ENCODE measurements around the gene AREL1.

AREL1 gene

DNA sequence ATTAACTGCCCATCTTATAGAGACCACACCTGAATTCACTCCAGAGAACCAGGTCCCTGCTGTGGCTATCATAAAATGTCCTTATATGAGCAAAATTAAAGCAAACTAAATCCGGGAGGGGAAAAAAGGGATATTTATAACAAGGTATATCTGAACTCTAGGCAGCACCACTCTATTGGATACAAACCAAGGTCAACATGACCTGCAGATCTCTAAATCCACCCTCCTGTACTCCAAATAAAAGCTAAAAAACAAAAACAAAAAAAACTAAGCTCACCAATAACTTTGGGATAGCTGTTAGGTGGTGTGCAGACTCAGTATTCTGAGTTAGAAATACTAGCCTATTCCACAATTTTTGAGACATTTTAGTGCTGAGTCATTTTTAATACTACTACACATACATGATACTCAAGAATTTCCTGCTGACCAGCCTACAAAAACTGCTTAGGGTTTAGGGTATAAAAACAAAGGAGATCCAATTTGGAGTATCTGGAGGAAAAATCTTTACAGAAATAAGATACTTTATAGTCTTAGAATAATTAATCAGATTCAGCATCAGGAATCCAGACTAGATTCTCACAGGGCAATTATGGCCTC, 54.2 kb downstream of the AREL1 start:
- no peak for DNase-seq

DNA sequence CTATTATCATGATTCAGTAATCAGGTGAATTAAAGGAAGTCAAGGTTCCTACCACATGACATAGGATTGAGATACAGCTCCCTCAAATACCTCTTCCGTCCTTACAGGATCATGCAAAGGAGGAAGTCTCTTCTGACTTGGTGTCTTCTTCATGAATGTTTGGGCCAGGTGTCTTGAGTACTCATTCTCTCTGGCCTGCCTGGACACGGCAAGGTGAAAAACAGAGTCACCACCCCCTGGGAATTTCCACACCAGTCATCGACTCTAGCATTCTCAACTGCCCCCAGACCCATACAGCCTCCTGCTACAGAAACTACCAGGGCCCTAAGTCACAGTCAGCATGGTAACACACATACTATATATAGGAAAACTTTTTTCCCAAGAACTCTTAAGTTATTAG, 55.9 kb downstream of the AREL1 start:
- no peak for DNase-seq

DNA sequence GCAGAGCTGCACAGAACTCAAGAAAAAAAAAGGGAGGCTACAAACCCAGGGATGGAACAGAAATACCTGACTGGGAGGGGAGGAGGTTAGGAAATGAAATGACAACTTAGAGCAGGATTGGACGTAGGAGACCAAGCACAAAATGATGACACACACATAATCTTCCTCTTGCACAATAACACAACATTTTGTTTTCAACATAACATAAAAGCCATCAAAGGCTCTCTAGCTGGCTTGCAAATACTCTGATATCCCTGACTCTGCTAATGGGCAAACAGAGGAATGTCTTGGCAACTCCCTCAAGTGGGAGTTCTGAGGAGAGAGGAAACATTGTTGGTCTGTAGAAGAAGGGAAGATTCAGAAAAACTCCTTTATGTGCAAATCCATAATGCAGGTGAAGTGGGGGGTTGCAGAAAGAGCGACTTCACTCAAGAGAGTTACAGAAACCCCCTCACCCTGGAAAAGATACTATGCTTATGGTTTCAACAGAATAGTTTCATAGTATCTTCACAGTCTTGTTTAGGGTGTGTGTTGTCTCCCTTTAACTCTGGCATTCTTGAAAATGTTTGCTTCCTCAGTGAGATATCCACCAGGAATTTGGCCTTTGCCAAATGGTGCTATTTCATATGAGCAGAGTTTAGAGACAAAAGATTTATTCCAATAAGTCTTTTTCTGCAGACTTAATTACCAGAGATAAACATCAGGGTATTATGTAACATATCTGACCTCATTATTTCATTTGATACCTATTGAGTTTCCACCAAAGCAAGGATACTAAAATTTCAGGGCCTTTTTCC, 57.1 kb downstream of the AREL1 start:
- DNase-seq, result no peak

DNA sequence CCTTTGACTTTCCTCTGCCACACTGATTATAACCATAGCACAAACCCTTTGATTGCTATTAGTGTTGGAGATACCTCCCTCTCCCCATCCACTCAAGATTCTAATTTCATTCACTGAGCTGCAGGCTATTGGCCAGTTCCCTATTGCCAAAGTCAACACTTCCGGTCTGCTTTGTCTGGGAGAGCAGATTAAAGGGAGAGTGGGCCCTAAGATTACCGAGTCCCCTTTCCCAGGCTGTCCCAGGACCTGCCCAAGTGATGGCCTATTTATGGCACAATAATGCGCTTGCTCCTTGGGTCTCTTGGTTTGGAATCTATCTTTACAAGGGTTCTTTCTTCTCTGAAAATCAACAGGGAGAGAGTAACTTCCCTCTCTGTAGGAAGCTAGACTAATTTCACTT, 57.9 kb downstream of the AREL1 start:
- DNase-seq, result no peak

DNA sequence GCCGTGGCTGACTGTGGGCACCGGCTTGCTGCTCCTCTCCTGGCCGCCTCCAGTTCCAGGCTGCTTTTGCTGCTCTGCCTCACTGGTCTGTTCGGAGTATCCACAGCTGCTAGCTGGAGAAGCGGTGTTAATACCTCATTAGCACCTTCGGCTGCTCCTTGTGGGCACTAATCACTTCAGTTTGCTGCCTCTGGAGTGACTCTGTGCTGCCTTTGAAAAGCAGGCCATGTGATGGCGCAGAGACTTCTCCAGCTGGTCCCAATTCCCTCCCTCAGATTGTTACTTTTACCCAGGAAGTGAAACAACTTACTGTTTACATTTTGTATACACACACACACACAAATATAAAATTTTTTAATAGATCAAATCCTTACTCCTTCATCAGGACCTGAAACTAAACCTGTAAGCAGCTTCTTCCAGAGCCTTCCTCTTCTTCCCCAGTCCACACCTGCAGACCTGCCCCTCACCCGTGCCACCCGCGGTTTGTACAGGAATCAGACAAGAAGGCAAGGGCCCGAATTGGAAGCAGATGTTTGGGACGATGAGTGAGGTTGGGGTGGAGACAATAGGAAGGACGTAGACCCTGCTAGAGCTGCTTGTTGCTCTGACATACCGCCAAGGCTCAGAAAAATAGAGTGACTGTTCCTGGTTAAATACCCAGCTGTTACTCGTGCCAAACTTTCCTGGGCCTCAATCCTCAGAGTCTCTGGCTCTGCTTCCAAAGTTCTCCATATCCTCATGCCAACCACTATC, 59.3 kb downstream of the AREL1 start:
- DNase-seq, result no peak

DNA sequence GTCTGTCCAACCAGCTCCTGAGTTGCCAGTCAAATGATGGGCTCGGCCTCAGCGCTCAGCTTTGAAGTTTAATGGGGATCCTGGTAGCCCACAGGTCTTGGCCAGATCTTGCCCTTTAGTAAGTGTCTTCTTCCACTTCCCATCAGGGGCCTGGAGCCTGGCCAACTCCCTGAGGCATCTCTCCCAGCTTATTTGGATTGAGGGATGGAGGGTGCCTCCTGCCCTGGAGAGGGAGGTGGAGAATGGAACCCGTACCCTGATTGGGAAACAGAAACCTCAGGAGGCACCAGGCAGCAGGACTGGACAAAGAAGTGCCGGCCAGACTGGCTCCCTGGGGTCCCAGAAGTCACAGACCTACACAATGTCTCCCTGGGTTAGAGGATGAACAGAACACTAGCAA, 60.3 kb downstream of the AREL1 start:
- DNase-seq, result no peak

DNA sequence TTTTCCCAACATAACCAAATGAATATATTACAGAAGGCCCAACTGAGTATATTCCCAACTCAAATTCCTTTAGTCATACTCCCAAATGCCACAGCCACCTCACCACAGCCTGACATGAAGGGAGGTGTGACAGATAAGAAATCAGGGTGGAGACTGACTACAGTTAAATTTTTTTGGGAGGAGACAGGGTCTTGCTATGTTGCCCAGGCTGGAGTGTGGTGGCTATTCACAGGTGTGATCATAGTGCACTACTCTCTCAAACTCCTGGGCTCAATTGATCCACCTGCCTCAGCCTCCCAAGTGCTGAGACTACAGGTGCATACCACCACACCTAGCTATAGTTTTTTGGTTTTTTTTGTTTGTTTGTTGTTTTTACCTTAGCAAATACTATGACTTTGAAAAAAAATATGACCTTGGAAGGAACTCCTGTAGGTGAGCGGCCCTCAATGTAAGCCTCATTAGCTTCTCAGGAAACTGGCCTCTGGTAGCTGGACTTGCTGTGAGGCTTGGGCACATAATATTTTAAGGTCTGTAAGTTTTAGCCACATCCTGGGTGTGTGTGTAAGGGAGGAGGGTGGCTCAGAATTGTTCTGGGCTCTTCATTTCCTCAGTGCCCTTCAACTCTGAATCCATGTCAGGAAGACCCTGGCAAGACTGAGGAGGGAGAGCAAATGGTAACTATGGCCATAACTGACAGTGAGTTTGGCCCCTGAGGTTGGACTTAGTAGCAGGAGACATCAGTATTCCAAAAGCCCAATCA, 61.8 kb downstream of the AREL1 start:
- no peak for DNase-seq

DNA sequence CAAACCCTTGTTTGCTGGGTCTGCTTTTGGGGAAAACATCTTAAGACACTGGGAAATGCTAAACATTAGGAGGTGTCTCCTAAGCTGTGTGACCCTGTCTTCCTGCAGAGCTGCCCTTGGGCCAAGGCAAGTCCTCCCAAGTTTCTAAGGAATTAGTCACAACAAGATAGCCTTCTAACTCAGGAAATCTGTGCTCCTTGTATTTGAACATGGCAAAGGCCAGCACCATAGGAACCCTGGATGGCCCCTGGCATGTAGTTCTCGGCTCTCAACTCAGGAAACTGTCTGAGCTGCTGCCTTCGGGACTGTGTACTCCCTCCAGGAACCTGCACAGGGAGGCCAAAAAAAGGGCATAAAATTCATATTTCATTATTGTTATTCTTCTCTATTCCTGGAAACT, 63.2 kb downstream of the AREL1 start:
- DNase-seq, result no peak

DNA sequence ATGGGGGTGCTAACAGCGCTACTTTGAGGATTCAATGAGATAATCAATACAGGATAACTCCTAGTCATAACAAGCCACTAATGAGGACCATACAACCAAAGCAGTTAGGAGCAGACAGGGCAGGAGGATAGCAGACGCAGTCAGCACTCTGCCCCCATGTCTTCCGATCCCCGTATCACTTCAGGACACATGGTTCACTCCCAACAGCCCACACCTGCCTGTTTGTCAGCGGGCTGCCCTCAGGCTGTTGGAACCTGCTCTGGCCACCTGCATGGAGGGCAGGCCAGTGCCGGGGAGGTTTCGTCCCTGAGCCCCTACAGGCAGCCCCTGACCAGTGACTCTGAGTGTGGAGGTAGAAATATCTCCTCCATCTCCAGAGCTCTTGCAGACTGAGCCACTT, 63.7 kb downstream of the AREL1 start:
- no peak for DNase-seq

DNA sequence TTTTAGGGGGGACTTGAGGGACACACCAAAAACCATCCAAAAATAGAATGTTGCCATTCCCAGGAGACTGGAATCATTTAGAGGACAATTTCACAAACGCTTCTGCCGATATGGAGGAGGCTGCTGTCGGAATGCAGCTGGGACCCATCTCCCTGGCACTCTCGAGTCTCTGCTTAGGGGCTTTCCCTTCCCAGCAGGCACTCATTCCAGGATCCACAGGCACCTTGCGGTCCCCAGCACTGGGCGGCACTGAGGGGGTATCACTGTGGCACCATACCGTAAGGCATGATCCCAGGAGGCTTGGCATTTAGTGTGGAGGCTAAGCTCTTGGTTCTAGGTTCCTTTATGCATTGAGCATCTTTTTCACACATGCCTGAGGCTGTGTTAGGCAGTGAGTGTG, 64.3 kb downstream of the AREL1 start:
- no peak for DNase-seq

DNA sequence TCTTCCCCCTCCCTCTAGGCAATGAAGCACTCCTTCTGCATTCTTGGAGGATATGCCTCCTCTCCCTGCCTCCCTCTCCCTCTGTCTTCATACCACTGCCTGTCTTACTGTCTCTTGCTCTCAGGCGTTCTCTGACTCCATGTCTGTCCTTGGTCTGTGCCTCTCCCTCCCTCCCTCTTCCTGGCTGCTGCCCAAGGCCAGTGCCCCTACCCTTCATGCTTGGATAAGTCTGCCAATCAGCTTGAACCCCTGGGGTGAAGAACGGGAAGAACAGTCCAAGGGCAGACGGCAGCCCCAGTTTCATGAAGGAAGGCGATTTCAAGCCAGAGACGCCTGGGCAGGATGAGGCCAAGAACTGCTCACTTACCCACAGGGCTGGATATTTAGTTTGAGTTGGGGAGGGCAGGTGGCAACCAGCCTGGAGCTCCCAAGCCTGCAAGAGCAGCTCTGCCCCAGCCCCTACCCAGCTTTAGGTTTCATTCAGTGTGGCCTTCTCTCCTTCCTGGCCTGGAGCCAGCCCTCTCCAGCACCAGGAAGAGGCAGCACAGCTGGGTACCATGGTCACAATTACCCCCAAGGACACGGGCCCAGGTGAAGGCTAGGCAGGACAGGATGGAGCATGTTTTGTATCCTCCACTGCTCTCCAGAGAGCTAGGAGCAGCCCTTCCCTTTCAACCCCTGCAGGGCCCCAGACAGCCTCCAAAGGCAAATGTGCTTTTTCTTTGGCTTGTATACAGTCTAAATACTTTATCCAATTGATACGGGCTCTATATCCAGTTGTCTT, 65.0 kb downstream of the AREL1 start:
- no peak for DNase-seq

DNA sequence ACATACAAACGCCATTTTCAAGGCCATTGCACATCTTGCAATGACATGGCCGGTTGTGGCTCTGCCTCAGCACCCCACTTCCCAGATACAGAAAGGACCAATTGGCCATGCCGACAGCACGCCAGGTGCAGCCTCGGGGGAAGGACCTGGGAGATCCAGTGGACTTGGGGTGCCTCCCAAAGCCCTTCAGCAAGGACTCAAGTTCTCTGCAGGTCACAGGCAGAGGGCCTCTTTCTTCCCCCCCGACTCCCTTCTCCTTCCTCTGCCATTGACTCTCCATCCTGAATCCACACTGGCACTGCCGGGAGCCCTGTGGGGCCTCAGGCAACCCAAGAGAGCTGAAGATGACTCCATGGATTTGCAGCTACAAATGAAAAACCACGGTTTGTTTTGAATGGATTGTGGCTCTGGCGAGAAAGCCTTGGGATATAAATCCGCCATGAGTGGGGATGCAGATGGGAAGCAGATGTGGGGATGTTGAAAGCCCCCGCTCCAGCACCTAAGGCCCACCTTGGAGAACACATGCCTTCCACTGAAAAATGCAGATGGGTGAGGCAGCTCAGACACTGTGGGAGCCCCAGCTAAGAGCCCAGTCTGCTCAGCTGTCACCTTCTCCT, 65.7 kb downstream of the AREL1 start:
- no peak for DNase-seq

DNA sequence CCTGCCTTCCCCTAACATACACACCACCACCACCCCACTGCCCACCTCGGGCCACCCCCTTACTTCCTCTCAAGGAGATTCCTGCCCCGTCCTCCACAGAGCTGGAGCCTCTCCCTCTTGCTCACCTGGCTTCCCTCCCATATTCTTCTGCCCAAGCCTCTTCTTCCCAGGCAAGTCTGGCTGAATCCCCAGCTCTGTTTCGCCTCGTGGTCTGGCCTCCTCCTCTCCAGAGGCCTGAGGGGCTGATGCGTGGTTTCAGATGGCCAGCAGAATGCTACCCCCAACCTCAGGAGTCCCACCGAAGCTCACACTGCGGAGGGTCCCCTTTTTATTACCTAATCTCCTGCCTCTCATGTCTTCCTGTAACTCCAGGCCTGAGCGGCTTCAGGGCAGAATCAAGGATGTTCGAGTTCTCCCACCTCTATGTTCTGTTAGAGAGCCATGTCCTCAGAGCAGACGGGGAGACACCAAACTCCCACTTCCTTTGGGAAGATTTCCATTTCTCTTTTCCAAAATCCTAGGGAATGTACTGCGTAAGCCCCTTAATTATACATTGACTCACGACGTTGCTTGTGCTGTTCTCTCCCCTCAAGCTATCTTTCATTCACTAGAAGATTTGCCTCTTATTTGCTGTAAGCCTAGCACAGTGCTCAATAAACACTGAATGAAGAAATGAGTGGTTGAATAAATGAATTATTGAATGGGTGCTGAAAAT, 67.0 kb downstream of the AREL1 start:
- no peak for DNase-seq

DNA sequence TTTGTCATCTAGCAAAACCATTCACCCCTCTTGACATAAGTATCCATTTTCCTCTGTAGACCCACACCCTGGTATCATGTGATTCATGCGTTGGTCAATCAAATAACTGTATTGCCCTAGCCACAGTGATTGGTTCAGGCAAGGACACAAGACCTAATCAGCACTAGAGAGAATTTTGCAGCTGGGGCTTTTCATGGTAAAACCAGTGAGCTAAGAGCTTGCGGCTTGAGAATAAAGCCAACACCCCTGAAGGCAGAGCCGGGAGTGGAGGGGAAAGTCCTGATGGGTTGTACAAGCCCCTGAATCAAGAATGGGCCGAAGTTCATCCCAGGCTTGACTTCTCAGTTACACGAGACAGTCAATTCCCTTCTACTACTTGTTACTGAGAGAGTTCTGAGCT, 67.6 kb downstream of the AREL1 start:
- DNase-seq, result no peak

DNA sequence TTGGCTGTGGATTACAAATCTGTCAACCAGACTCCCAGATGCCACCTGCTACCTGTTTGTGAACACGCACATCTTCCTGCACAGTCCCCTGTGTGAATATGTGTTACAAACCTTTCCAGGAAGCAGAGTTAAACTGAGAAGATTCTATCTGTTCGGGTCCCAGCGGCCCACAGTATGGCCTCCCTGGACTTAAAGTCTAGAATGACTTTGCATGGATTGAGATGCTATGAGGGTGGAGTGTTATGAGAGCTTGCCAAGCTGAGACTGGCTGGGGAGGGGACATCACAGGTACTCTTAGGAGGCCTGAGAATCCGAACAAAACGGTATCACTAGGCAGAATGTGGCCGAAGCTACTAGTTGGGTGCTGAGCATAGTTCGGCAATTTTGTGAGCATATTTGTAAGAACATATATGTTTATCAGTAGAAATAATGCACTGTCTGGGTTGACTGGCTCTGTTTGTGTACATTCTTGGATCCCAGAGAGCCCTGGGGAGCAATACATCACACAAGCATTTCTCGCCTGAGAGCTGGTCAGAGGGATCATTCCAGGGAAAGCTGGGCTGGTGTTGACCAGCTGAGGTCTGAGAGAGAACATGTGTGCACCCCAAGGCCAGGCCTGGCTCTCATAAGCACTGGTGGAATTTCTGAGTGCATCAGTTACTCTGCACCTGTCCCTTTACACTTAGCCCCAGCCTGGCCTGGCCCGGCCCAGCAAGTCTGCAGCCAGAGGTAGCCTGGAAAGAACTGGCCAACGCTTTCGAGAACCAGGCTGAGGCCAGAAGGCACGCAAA, 71.1 kb downstream of the AREL1 start:
- no peak for DNase-seq

DNA sequence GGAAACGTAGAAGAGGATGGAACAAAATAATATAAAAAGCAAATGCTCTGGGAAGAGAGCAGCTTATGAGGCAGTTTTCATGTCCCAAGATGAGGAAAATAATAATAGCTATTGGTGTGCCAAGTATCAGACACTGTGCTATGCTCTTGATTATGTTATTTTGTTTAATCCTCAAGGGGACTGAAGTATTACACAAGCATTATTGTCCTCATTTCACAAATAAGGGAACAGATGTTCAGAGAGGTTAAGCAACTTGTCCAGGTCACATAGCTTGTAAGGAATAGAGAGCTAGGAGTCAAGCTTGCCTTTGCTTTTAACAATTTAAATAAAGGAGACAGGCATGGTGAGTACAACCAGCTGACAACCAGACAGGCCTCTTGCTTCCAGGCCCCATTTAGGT, 73.9 kb downstream of the AREL1 start:
- no peak for DNase-seq

DNA sequence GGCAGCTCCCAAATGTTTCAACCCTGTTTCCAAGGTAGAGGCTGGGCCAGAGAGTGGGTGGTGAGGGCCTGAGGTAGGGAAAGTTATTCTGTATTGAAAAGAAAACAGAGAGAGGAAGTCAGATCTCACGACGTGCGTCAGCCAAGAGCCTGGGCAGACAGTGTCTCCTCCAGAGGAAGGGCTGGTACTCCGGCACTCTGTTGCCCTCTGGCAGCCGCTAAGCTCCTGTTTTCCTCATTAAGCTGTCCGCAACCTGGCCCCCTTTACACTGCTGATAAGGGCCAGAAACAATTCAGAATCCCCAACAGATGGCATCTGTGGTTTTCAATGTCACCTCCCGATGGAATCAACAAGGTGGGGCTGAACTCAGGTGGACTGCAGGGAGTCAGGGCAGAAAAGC, 74.8 kb downstream of the AREL1 start:
- no peak for DNase-seq

DNA sequence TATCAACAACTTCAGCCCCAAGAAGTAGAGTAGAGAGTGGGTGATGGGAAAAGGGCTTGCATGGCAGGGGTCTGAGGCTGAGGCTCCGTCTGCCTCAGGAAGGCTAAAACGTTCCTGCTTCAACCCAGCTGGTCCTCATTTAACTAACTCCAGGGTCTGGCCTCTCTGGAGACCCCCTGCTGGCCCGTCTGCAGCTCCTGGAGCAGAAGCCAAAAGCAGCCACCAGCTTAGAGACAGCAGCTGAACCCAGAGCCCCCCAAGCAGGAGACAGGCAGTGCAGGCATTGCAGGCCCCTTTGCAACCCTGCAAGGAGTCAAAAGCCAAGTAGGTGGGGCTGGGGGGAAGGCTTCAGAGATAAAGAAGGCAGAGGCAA, 75.7 kb downstream of the AREL1 start:
- DNase-seq, result no peak

DNA sequence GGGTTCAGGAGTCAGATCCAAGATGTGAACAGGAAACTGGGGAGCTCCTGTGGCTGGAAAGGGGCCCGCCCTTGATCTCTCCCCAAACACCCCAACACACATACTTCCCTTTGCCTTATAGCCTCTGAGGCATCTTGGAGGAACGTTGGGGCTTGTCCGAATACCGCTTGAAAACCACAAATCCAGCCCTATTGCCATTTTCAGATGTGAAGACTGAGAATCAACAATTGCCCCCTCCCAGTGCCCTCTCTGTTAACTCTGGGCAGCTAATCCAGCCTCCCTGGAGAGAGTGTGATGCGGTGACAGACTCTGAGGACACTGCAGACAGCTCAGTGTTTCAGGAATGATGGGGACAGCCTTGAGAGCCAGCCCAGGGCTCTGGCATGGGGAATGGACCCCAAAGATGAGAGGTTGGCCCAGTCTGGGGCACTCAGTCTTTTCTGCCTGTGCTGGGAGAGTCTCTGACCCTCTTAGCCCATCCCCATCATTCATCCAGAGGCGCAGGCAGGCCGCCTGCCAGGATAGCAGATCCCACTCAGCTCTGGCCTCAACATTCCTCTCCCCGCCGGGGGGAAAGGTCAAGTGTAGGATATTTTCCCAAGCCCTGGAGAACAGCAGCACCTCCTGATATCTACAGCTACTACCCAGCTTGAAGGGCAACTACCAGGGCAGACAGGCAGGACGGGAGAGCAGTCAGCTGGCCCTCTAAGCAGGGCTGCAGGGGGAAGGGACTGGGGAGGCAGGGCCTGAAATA, 76.3 kb downstream of the AREL1 start:
- DNase-seq, result no peak

DNA sequence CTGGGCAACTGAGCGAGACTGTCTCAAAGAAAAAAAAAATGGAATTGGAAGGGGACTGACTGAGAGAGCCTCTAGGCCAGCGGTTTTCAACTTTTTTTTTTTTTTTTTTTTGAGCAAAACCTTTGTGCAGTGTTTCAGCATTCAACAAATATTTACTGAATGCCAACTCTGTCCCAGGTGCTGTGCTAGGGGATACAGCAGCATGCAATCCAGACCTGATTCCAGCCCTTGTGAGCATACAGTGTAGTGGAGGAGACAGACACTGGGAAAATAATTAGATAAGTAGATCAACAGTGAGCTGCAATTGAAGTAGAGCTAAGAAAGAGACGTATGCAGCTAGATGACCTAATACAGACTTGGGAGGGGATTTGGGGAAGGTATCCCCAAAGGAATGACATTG, 77.0 kb downstream of the AREL1 start:
- DNase-seq, result no peak

Measured in hematopoietic multipotent progenitor cell treated with erythropoietin and hydrocortisone succinate and interleukin-3 and kit ligand, for 8 days (in vitro differentiated cells).